GM18868 (cell line): ENCODE measurements around the gene SLC38A6.

Experiments used
- ATAC-seq: cut with Tn5 transposase; IDR thresholded peaks from one replicate; pipeline ENCODE4 v1.9.1; 2021; ENCODE audit warnings: mild to moderate bottlenecking, moderate library complexity; ENCODE audit not compliant: unreplicated experiment

SLC38A6 gene

DNA sequence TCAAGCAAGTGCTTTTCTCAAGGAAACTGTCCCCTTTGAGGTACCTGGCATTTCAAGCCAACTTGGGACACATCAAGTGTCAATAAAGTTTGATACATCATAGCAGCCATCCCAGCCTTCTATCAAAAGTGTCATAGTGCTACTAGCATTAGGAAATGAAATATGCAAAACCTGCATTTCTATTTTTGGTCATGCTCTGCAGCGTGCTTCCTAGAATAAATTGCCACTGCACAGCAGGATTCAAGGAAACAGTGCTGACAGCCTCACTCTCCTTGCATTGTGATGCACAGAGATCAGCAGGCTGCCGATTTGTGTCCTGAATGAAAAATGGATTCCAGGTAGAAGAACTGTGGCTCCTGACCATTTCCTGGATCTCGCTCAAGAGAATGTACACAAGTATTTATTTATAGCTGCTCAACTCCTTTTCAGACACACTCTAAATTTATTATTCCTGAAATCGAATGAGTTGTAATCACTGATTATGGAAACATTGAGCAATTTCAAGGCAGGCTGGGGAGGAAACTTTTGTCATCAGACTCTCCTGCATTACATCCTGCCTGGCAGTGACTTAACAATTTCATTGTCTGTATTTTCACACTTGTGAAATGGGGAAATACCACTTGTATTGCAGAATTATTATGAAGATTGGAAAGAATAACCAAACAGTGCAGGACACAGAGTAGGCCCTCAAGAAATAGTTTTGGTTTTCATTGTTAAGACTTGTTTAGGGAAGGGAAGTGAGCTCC, 120.9 kb downstream of the SLC38A6 start:
- no peak for ATAC-seq
